Fibroblast of skin of scalp (primary cell): ENCODE measurements around the gene C6orf132.
"Not testable (repeated sequence)": the region's sequence is repeated elsewhere in the genome, so short reads cannot be mapped to it uniquely, and the experiment has no call there.

Source experiments
- DNase-seq: peaks from one replicate; pipeline ENCODE4 v3.0.0-alpha.2; 2013

The C6orf132 gene

DNA sequence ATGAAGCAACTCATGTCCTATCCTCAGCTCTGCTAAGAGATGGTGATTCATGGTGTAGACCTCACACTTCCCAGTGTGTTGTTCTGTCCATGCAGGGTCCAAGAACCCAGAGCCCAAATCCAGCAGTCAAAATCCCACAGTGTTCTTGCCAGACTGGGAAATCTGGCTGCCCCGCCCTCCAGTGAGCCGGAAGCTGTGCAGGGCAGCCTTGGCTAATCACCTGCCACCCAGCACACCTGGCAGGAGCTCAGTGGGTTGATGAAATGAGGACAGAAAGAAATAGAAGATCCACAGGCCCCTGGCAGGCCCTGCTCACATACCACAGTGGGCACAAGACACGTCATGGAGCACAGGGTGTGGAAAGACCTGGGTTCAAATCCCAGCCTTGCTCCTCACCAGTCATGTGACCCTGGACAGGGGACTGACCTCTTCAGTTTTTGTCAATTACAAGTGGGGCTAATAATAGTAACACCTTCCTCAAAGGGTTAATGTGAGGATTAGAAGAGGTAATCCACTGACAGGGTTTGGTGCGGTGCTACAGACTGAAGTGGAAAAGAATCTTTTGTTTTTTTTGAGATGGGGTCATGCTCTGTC, 17.1 kb upstream of the C6orf132 start:
- DNase-seq: no peak

DNA sequence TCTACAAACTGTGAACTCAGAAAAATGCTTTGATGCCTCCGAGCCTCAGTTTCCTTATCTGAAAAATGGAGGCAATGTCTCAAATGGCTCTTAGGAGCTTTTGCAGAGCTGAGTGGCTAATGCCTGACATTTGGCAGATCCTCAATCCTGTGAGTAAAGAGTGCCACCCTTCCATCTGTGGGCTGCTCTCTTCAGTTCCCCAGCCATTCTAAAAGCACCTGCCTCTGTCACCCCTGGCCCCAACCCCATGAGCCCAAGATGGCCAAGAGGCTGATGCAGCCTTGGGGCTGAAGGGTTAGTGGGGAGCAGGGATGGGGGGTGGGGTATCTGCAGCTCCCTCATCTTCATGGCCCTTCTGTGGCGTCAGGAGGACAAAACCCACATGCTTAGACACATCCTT, 16.2 kb upstream of the C6orf132 start:
- no peak for DNase-seq

DNA sequence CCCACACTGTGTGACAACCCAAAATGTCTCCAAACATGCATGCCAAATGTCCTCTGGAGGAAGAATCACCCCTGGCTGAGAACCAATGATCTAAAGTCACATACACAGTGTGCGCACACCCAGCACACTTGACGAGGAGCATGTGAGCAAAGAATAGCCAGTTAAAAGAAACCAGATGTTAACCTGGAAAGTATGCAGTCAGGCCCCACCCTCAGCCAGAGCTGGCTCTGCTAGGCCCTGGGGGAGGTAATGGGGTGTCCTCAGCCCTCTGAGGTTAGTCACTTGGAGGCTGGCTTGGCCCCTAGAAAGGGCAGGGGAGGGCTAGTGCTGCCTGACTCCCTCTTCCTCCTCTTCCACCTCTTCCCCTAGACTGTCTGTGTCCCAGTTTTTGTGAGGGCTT, 15.6 kb upstream of the C6orf132 start:
- peak; percentile 61 for DNase-seq

DNA sequence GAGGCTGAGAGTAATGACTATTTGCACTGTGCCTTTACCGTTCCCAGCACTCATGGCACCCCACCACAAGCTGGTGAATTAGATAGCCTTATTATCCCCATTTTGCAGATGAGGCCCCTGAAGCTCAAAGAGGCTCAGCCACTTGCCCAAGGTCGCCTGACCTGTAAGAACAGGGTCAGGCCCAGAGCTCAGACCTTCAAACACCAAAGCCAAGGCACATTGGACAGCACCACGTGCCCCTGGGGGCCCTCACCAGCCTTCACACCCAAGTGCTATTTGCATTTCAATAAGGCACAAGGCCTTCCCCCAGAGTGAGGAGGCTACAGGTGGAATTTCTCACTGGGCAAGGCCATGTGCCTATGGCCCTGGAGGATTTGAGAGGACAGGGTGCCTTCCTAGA, 14.2 kb upstream of the C6orf132 start:
- DNase-seq: no peak

DNA sequence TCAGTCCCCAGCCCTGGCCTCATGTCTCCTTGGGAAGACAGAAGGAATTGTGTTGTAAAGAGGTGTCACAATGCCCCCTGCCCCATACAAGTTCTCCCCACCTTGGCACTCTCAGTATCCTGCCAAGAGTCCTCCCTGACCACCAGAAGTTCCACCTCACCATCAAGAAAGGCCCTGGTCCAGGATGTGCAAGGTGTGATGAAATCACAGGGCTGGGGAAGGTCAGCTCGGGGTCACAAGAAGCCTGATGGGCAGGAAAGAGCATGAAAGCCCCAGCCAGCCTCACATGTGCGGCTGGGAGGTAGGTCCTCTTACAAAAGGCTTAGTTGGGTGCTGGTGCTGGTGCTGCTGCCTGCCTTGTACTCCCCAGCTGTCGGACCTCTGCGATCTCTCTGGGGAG, 12.9 kb upstream of the C6orf132 start:
- DNase-seq: no peak

DNA sequence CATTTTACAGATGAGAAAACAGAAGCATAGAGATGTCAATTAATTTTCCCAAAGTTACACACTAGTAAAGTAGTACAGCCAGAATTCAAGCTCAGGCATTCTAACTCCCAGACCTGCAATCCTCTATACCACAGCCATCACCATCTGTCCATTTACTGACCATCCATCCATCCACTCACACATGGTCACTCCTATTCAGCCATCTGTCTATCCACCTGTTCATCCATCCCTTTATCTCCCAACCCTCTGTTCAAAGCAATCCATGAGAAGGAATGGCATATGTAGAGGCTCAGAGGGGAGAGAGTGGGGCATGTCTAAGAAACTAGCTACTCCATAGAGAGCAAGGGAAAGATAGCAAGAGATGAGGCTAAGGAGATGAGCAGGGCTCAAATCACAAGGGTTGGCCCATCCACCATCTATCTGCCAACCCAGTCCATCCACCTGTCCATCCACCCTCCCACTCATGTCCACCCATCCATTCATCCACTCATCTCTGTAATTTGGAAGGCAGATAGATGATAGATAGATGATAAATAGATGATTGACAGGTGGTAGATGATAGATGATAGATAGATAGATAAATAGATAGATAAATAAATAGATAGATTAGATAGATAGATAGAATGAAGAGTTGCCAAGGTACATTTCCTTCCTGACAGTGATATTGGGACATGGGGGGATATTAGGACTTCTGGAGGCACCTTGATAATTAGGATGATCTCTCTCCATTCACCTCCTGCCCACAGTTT, 12.2 kb upstream of the C6orf132 start:
- no peak for DNase-seq

DNA sequence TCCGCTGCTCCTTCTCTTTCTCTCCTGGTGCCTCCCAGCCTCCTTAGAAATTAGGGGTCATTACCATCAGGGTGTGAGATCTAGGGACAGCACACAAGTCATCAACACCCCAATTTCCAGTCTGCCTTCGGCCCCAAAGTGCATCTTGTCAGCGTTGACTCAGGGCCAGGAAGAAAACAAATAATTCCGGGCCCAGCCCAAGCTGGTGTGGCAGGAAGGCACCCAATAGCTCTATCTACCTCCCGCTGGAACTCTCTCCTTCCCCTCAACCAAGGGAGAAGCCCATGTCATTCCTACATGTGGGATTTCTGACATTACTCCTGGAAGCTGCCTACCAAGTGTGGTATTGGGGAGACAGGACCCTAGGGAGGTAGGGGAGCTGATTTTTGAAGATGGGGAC, 11.5 kb upstream of the C6orf132 start:
- DNase-seq: no peak

DNA sequence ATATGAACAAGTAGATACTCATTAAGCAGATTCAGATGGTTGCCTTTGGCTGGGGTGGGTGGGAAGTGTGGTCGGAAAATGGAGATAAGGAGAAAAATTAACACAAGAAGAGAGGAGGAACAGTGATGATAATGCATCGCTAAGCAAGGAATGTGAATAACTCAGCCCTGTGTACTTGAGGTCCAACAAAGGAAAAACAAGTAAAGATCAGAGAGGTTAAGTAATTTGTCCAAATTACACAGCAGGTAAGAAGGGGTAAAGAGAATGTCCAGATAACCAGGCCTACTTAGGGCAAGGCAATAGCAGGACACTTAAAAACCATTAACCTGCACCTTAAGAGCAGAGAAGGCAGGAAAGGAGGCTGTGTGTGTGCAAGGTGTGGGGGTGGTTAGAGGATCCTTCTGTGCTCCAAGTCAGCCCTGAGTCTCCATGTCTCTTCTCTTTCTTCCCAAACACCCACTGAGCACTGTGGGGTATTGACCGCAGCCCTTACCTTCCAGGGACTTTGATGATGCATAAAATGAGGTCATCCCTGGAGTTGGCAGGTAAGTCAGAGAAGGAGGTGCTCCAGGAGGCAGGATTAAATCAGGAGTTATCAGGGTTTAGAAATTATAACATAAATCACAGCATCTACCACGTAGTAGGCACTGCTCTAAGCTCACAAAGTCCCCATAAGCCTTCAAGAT, 10.3 kb upstream of the C6orf132 start:
- DNase-seq: not testable (repeated sequence)

DNA sequence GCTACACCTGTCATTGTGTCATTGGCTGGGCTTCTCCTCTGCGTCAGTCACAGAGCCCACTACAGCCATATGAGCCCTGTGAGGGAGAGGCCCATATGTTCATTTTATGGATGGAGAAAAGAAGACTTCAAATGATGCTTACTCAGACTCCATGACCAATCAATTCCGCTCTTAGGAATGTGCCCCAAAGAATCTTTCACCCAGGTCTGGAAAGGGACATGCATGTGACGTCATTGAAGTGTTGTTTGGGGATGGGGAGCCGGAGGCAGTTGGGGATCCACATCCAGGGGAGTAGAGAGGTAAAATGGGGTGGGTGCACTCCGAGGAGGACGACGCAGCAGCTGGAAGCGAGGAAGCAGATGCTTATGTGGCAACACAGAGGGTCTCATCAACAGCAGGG, 9.6 kb upstream of the C6orf132 start:
- DNase-seq: no peak

DNA sequence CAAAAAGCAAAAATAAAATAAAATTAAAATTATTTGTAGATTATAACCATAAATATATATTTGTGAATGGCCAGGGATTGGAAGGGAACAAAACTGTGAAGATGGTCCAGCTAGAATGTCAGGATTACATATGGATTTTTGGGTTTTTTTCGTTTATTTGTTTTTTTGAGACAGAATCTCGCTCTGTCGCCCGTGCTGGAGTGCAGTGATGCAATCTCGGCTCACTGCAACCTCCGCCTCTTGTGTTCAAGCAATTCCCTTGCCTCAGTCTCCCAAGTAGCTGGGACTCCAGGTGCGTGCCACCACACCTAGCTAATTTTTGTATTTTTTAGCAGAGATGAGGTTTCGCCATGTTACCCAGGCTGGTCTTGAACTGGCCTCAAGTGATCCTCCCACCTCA, 7.8 kb upstream of the C6orf132 start:
- DNase-seq: no peak

DNA sequence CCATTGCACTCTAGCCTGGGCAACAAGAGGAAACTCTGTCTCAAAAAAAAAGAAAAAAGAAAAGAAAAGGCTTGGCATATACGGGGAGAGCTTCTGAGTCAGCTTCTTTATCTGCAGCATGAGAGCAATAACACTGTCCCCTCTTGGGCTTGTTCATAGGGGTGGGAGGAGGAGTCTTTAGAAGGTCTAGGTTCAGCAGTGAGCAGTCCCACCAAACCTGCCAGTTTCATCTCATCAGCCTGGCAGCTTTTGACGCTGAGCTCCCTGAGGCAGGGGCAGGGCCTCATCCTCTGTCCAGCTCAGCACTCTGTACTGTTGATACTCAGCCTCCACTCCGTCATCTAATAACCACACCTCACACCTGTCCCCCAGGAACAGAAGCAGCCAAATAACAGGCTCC, 5.6 kb upstream of the C6orf132 start:
- no peak for DNase-seq

DNA sequence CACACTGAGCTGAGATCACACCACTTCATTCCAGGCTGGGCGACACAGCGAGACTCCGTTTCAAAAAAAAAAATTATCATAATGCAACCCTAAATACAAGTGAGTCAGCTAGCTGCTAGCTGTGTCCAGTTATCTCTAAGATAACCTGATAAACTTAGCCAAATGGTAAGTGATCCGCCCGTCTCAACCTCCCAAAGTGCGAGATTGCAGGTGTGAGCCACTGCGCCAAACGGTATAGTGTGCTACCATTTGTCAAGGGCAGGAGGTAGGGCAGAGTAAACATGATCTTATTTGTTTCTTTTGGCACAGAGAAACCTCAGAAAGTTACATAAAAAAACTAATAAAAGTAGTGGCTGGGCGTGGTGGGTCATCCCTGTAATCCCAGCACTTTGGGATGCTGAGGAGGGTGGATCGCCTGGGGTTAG, 4.7 kb upstream of the C6orf132 start:
- no peak for DNase-seq

DNA sequence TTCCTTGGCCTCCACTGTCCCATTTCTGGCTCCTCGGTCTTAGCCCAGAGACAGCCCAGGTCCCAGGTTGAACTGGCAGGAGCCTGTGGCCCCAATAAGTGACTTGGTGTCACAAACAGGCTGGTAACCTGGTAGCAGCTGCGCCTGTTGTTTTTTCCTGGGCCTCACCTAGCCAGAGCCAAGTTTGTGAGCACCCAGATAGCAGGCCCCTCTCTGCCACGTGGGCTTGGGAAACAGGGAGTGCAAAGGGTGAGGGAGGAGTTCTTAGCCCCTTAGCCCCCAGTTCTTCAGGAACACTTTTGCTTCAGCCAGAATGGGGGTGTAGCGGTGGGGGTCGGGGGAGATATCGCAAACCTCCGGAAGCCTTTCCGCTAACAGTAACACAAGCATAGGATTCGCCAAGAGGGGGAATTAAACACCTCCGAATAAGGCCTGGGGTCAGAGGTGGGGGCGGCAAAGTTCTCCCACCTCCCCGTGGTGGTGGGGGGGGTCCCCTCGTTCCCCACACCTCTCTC, 760 bp downstream of the C6orf132 start:
- peak; percentile 16 for DNase-seq

DNA sequence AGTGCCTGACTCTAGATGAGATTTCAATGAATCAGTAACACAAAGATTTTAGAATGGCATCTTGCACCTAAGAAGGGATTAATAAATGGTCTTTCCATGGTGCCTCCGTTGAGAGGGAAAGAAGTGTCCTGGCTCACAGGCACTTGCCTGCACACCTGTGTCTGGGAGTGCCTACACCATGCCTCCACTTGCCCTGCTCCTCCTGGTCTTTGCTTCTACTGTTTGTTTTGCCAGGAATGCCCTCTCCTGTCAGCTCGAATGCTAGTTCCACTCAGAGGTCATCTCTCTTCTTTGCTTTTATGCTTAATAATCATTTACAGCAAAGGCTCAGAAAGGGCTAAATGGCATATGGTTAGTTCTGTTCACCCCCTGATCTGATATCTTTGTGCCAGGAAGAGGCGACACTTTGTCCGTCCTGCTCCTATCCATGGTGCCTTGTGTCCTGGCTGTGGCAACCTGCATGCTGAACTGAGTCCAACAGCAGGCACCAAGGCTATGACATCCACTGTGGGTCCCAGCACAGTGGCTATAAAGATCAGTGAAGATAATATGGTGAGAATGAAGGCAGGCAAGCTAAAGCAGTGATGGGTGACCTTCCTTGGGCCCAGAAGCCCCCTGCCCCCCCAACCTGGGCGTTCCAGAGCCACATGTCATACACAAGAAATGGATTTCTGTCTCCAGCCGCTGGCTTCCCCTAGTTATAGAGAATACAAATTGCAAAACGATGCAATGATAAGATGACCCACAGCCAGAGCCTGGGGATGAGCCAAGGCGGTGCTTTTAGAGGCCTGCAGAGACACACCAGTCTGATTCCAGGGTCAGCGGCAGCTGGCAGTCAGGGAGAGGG, 1.4 kb downstream of the C6orf132 start:
- DNase-seq: peak; percentile 51

DNA sequence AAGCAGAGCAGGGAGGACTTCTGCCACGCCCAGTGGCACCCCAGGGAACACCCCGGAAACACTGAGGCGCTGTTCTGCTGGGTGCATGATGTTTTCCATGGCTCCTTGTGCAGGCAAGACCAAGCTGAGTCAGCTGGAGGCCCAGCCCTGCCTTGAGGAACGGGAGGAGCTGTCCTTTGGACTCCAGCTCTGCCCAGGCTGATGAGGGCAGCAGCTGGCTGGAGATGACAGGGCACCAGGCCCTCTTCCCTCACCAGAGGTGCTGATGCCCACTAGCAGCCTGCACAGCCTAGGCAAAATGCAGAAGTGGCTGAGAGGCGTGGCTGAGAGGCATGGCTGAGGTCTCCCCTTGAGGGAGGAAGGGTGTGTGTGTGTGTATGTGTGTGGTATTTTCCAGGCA, 2.4 kb downstream of the C6orf132 start:
- no peak for DNase-seq

DNA sequence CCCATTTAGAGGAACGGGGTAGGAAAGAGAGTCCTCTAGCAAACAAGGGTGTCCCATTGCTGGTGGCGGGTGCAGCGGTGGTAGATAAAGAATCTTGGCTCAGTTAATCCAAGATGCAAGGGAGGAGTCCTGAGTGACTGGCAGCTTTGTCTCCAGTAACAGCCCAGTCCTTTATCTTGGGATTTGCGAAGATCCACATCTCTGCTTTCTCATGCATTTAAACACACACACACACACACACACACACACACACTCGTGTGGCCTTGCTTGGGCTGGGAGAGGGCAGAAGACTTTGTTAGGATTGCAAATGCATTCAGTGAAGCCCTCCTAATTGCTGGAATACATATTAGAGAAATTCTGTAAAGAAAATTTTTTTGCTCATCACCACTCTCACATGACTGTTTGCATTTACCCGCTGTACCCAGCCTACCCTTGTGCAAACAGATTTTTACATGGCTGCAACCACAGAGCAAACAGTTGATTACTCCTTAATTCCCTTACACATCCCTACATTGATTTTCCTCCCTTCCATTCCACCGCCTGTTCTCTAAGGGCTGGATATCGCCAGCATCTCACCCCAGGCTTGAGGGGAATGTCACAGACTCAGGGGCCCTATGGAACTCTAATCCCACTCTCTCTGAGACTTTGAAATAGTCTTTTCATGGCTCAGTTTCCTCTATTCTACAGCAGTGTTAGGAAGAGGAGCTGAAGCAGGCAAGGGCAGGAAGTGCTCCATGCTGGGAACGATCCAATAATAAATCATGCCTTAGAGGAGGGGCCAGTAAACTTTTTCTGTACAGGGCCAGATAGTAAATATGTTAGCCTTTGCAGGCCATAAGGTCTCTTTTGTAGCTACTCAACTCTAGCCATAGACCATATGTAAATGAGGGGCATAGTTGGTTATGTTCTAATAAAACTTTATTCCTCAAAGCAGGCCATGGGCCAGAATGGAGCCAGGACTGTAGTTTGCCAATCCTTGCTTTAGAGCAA, 3.5 kb downstream of the C6orf132 start:
- peak; percentile 46 for DNase-seq

DNA sequence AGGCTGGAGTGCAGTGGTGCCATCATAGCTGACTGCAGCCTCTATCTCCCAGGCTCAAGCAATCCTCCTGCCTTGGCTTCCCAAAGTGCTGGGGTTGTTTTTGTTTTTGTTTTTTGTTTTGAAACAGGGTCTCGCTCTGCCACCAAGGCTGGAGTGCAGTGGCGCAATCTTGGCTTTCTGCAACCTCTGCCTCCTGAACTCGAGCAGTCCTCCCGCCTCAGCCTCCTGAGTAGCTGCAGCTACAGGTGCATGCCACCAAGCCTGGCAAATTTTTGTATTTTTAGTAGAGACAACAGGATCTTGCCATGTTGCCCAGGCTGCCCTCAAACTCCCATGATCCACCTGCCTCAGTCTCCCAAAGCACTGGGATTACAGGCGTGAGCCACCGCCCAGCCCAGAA, 4.2 kb downstream of the C6orf132 start:
- no peak for DNase-seq

DNA sequence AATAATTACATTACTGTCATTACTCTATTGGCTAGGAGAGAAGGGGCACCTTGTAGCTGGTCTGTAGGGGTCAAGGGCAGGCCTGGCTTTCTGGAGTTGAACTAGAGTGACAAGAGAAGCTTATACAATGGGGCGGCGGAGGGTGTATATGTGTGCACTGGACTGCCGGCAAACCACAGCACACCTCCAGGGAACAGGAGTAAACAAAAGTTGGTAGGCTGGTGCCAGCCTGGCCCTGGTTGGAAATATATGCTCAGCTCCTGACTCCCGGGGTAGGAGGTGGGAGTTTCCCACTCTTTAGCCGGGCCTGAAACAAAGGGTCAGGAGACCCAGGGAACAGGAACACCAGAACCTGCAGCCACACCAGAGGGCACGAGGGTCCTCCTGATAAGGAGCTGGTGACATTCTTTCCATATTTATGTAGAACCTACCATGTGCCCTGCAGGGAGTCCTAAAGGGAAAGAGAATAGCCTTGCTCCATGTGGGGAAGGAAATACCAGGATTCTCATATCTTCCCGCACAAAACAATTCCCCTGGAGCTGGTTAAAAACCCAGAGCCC, 5.1 kb downstream of the C6orf132 start:
- DNase-seq: no peak

DNA sequence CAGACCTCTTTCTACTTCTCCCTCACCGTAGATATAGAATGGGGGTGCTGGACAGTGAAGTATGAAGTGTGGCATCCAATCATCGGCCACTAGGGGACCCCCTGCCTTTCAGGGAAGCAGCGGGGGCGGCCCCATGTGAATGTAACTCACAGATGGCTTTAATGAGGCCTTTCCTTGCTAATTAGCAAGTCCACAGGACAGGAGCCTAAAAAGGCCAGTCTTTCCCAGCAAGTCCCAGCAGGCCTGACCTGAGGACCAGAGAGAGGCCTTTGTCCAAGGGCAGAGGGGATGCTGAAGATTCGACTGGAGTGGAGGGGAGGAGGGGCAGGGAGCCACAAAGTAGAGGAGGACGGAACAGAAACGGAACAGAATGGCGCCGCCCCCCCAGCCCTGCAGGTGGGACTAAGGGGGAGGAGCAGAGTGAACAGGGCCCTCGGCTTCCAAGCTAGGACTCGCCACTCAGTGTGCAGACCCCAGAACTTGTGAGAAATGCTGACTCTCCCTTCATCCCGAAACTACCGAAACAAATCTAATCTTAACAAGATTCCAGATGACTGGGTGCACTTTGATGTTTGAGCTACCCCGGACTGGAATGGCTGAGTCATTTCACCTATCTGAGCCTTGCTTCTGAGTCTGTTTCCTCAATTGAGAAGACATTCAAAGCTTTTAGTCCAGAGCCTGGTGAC, 5.8 kb downstream of the C6orf132 start:
- DNase-seq: peak; percentile 45

DNA sequence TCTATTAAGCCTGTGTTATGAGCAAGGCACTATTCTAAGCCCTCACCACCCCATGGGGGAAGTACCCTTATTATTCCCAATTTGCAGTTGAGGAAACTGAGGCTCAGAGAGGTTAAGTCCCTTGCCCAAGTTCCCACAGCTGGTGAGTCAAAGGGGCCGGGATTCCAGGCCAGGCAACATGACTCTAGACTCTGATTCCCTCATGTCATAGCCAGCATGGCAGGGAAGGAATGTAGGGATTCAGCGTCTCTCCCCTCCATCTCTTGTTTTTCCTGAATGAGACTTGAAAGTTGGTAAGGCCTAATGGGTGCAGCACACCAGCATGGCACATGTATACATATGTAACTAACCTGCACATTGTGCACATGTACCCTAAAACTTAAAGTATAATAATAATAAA, 6.7 kb downstream of the C6orf132 start:
- peak; percentile 22 for DNase-seq

DNA sequence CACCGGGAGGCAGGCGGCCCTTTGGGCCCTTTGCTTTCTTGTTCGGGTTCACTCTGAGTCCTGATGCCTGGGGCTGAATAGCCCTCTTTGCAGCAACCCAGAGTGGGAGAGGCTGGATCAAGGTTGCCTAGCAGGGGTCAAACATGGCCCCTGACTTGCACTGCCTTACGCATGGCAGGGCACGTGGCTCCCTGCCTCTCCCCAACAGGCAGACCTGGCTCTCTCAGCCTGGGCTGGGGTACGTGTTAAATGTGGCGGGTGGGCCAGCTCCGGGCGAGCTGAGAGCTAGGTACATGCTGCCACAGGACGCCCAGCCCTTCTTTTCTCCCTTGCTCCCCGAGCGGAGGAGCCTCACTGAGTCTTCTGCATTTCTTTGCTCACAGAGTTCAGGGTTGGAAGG, 7.3 kb downstream of the C6orf132 start:
- DNase-seq: no peak
